AG10803 (cell line): ENCODE data around the gene GGACT.
A peak's percentile ranks its signal among the peaks of the same experiment; 100 is the strongest.

Experiments
- DNase-seq: peaks from one replicate; pipeline ENCODE4 v3.0.0; 2010; ENCODE audit warnings: low read depth
- H3K4me3 ChIP-seq: 2 replicates; pipeline ENCODE4 v1.5.1; 2011; ENCODE audit warnings: mild to moderate bottlenecking, low read length, control low read depth
- CTCF ChIP-seq: conservative IDR thresholded peaks from 2 replicates; pipeline ENCODE4 v1.5.1; 2011; ENCODE audit warnings: mild to moderate bottlenecking, low read length, control low read depth, inconsistent platforms

GGACT gene

DNA sequence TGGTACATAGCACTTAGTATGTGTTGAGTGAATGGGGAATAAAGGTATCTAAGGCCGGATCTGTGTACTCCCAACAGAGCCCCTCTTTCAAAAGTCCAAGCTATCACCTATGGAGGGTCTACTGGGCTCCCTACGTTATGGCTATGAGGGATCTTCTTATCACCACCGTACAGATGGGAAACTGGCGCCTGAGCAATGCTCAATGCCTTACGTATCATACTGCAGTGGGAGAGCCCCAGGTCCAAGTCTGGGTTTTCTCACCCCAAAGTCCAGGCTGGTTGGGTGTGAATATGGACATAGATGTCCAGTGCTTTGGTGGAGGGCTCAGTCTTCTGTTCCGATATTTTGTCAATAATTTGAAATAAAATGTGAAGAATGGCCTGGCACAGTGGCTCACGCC, 13.1 kb upstream of the GGACT start:
- no peak for DNase-seq
- no peak for TF ChIP-seq CTCF
- H3K4me3 ChIP-seq: no peak overlapping the region

DNA sequence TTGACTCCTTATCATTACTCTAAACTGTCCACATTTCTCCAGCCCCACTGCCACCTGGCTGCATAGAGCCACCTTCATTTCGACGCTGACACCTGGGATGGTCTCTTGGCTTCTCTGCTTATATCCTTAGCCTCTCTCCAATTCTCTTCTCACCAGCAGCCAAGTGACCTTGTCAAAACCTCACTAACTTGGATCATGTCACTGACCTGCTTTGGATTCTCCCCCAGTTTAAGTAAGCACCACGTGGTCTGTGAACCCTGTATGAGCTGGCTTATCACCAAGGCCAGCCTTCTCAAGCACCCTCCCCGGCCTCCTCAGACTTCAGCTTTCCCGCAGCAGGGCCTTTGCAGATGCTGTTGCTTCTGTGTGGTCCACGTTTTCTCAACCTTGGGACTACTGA, 12.3 kb upstream of the GGACT start:
- DNase-seq: no peak
- H3K4me3 ChIP-seq: no peak overlapping the region
- no peak for TF ChIP-seq CTCF

GRCh38 chr13:100600461-100600860, 11.9 kb upstream of the GGACT start:
- H3K4me3 ChIP-seq: no peak overlapping the region
- DNase-seq: no peak
- no peak for TF ChIP-seq CTCF

DNA sequence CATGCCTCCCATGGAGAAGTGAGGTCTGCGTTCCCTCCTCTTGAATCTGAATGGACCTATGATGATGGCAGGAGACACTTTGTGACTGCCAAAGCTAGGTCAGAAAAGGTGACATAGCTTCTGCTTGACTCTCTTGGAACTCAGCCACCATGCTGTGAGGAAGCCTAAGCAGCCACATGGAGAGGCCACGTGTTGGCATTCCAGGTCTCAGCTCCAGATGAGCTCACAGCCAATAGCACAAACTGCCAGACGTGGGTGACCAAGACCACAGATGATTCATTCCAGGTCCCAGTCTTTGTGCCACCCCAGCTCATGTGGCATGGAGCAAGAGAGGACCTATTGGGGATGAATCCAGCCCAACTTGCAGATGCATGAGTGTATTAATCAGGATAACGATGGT, 8.7 kb upstream of the GGACT start:
- no peak overlapping the region for H3K4me3 ChIP-seq
- TF ChIP-seq CTCF: no peak
- DNase-seq: peak; percentile 31

DNA sequence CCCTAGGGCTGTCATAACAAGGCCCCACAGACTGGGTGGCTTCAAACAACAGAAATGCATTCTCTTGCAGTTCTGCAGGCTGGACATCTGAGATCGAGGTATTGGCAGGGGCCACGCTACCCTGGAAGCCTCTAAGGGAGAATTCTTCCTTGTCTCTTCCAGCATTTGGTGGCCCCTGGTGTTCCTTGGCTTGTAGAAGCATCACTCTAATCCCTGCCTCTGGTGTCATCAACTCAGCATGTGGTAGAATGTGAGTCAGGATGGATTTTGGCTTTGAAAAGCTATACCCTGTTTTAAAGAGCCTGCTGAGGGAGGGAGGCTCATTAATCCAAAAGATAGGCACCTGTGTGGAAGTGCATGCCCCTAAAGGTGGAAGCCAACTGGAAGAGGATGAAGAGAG, 7.9 kb upstream of the GGACT start:
- no peak for TF ChIP-seq CTCF
- no peak for DNase-seq
- no peak overlapping the region for H3K4me3 ChIP-seq

- H3K4me3 ChIP-seq: no peak overlapping the region
- DNase-seq: no peak
- TF ChIP-seq CTCF: no peak
These were observed 6.1 kb upstream of the GGACT start for GRCh38 chr13:100594731-100595130.

- no peak for TF ChIP-seq CTCF
- DNase-seq: no peak
- H3K4me3 ChIP-seq: no peak overlapping the region
These were observed 5.7 kb upstream of the GGACT start for GRCh38 chr13:100594255-100594654.
